ENCODE results near the gene HIRIP3. TPM values are rescaled to one million over a fixed set of nuclear protein-coding genes. Genes with fewer than 3 reads are reported as not detected.

Gene HIRIP3
- total and polyA plus RNA-seq, 2 of the 8 experiments (the other 6 are each of a cell fraction or from before 2014, with no cell fraction given): 11.9 to 18.5 TPM

DNA sequence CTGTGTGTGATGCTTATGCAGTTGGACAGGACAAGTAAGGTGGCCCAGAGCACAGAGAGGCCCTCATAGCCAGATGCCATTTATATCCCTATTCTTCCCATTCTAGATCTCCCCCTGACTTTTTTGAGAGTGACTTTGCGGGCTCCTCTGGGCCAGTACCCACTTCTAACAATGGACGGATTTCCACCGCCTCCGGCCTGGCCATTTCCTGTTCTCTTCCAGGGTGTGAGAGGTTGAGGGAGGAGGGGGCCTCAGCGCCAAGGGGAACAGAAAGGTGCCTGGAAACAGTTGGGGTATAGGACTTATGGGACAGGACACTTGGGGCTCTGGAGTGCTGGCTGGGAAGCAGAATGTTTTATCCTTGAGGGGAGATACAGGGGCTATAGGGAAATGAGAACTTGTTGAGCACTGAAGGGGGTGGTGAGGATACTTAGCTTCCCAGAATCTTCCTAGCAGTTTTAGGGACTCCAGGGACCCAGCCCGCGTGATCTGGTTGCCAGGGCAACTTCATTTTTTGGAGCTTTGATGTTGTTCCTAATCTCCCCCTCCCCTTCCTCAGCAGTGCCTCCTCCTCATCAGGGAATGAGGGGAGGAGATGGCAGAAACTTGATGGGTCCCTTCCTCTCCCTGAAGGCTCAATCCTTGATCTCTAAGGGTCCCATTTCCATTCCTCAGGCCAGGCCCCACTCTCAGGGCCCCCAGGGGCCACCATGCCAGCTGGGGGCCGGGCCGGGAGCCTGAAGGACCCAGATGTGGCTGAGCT is 18.2 kb downstream of the HIRIP3 start:
- Histone ChIP-seq H3K4me2 (ENCODE audit: insufficient read depth in 1 of 2, low read depth in 2 of 2, low read length in 2 of 2) (peak overlapping the region in 1 of 2 experiments; percentile 72; a peak in 1 of 4 replicates), H3K4me1 (replicated peaks in 1 of 4; ENCODE audit: control insufficient read depth in 3 of 4, insufficient read depth in 4 of 4, low read length in 3 of 4) (peaks cover 4 to 20% (median 7%) of the 10 kb centered on the region in 4 experiments), H3K9me3 (ENCODE audit: insufficient read depth in 2 of 2, low read depth in 1 of 2, low read length in 1 of 2) (peaks cover 9 to 10% of the 10 kb centered on the region in 2 experiments), H3K18ac (ENCODE audit: extremely low read depth, low read length) (no peak overlapping the region), H3K9ac (replicated peaks in 1 of 4; ENCODE audit: extremely low read depth in 1 of 4, low read depth in 3 of 4, low read length in 3 of 4) (no peak overlapping the region; a peak in 2 of 7 replicates), H3K23ac (ENCODE audit: insufficient read length) (no peak overlapping the region), H2AFZ (ENCODE audit: low read length) (no peak overlapping the region), H3K4me3 (ENCODE audit: extremely low read depth in 1 of 4, insufficient read depth in 2 of 4, low read depth in 3 of 4, low read length in 4 of 4) (no peak overlapping the region), H3K56ac (replicated peaks; ENCODE audit: insufficient read length, low read depth, low read length) (no peak overlapping the region), H4K8ac (ENCODE audit: extremely low read depth, insufficient read depth, low read length) (no peak overlapping the region), H4K91ac (replicated peaks; ENCODE audit: insufficient read length, low read length) (no peak overlapping the region), H4K20me1 (replicated peaks in 1 of 2; ENCODE audit: control insufficient read depth in 1 of 2, insufficient read depth in 2 of 2, low read length in 2 of 2) (peaks cover 4 to 18% of the 10 kb centered on the region in 2 experiments), H3K79me1 (ENCODE audit: low read depth, low read length) (peaks cover 25% of the 10 kb centered on the region), H2BK20ac (ENCODE audit: low read length) (no peak overlapping the region), H2BK15ac (ENCODE audit: low read length) (no peak overlapping the region), H2BK12ac (ENCODE audit: low read depth, low read length) (no peak overlapping the region), H3K27me3 (replicated peaks in 1 of 4; ENCODE audit: control insufficient read depth in 3 of 4, extremely low read depth in 1 of 4, insufficient read depth in 3 of 4, low read length in 3 of 4) (peaks cover 2 to 9% (median 8%) of the 10 kb centered on the region in 4 experiments), H3K27ac (ENCODE audit: low read depth, low read length) (no peak overlapping the region), H3K14ac (ENCODE audit: insufficient read length) (no peak overlapping the region), H3K4ac (replicated peaks; ENCODE audit: insufficient read length, low read depth, low read length) (no peak overlapping the region), H4K5ac (ENCODE audit: insufficient read length, low read depth, low read length) (no peak overlapping the region), H2BK120ac (replicated peaks; ENCODE audit: low read depth, low read length) (no peak overlapping the region), H2BK5ac (ENCODE audit: low read depth, low read length) (no peak overlapping the region; the same call in 1 of the 2 replicates), H3K23me2 (ENCODE audit: low read depth, low read length) (peaks cover 7% of the 10 kb centered on the region; the same call in 1 of the 2 replicates), H2AK5ac (ENCODE audit: low read depth, low read length) (no peak overlapping the region), H3K79me2 (ENCODE audit: control insufficient read depth in 1 of 2, insufficient read depth in 2 of 2, low read length in 2 of 2) (peaks cover 9 to 34% of the 10 kb centered on the region in 2 experiments), H3K36me3 (ENCODE audit: control insufficient read depth in 2 of 4, insufficient read depth in 4 of 4, low read length in 3 of 4) (peaks cover 10 to 44% (median 34%) of the 10 kb centered on the region in 4 experiments)
- 74% methylated on average over 9 of the region's 9 CpGs; no CpG with 5 or more reads in 1 of the 2 experiments for WGBS, 2 experiments (ENCODE audit: extremely low coverage in 1 of 2, insufficient coverage in 1 of 2, insufficient read length in 1 of 2, insufficient replicate concordance in 2 of 2, low coverage in 1 of 2, low lambda C conversion rate in 2 of 2, missing lambda C conversion rate in 1 of 2)
- no peak for FAIRE-seq
- POLR2A ChIA-PET (ENCODE audit: partially characterized antibody): interaction anchor here (1.3 kb wide), 1 partner anchor 14 kb away, joined by 3 read pairs; no protein-coding TSS in a partner anchor
- no peak for DNase-seq (ENCODE audit: low read depth in 1 of 2, low spot score in 2 of 2)
- CTCF ChIA-PET (ENCODE audit: partially characterized antibody): interaction anchor here (0.7 to 4.4 kb wide), 4 partner anchors 19 to 165 kb away, joined by 3 to 19 read pairs (median 4); partner anchors contain the start of genes INO80E and PRRT2
- TF ChIP-seq, protein P1, sequence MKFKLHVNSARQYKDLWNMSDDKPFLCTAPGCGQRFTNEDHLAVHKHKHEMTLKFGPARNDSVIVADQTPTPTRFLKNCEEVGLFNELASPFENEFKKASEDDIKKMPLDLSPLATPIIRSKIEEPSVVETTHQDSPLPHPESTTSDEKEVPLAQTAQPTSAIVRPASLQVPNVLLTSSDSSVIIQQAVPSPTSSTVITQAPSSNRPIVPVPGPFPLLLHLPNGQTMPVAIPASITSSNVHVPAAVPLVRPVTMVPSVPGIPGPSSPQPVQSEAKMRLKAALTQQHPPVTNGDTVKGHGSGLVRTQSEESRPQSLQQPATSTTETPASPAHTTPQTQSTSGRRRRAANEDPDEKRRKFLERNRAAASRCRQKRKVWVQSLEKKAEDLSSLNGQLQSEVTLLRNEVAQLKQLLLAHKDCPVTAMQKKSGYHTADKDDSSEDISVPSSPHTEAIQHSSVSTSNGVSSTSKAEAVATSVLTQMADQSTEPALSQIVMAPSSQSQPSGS (IDR thresholded peaks at IDR 0.05; ENCODE audit: low read length): no peak
- TF ChIP-seq MAFK (IDR thresholded peaks at IDR 0.05; ENCODE audit: low read depth, low read length) (no peak), ATF3 (IDR thresholded peaks at IDR 0.05; ENCODE audit: insufficient read depth, low read depth, low read length) (no peak), PHF8 (conservative IDR thresholded peaks at IDR 0.05; ENCODE audit: low read depth, low read length) (no peak), BRCA1 (IDR thresholded peaks at IDR 0.05; ENCODE audit: low read depth, low read length) (no peak), SUZ12 (IDR thresholded peaks at IDR 0.05; ENCODE audit: low read length) (no peak), EP300 (IDR thresholded peaks at IDR 0.05; ENCODE audit: borderline replicate concordance in 1 of 2, low read depth in 2 of 2, low read length in 2 of 2) (no peak), SP1 (IDR thresholded peaks at IDR 0.05; ENCODE audit: low read depth, low read length) (no peak), ASH2L (IDR thresholded peaks at IDR 0.05; ENCODE audit: low read length) (no peak)
